NCI-H1048 (cell line): ENCODE measurements around the gene FZD10.

Experiments used
- DNase-seq: peaks from one replicate; lab custom pipeline; 2025; lab: John Stamatoyannopoulos, UW

The FZD10 gene

GRCh38 chr12:130131801-130132200 is 30.5 kb upstream of the FZD10 start:
- no peak for DNase-seq

GRCh38 chr12:130132831-130133511 is 29.3 kb upstream of the FZD10 start:
- DNase-seq, result no peak

GRCh38 chr12:130133851-130134562 is 28.3 kb upstream of the FZD10 start:
- DNase-seq, result no peak

GRCh38 chr12:130134563-130134915 is 27.7 kb upstream of the FZD10 start:
- DNase-seq, result no peak

- no peak for DNase-seq
Observed at GRCh38 chr12:130136509-130137039, 25.7 kb upstream of the FZD10 start.

GRCh38 chr12:130137040-130138018 is 24.9 kb upstream of the FZD10 start:
- DNase-seq, result no peak

- no peak for DNase-seq
Observed at GRCh38 chr12:130138478-130138877, 23.8 kb upstream of the FZD10 start.

- no peak for DNase-seq
Observed at GRCh38 chr12:130139567-130140421, 22.5 kb upstream of the FZD10 start.

- DNase-seq, result no peak
Observed at GRCh38 chr12:130141105-130141504, 21.2 kb upstream of the FZD10 start.

GRCh38 chr12:130141901-130142683 is 20.2 kb upstream of the FZD10 start:
- no peak for DNase-seq

- no peak for DNase-seq
Observed at GRCh38 chr12:130142736-130143135, 19.5 kb upstream of the FZD10 start.

- no peak for DNase-seq
Observed at GRCh38 chr12:130143136-130143535, 19.1 kb upstream of the FZD10 start.

GRCh38 chr12:130144256-130144655 is 18.0 kb upstream of the FZD10 start:
- no peak for DNase-seq

GRCh38 chr12:130145731-130146130 is 16.5 kb upstream of the FZD10 start:
- DNase-seq, result no peak

GRCh38 chr12:130146176-130146931 is 15.9 kb upstream of the FZD10 start:
- DNase-seq, result no peak

GRCh38 chr12:130147875-130148596 is 14.2 kb upstream of the FZD10 start:
- DNase-seq, result no peak

GRCh38 chr12:130151846-130152245 is 10.4 kb upstream of the FZD10 start:
- DNase-seq, result no peak

GRCh38 chr12:130152386-130152785 is 9.9 kb upstream of the FZD10 start:
- DNase-seq, result no peak

- DNase-seq, result no peak
Observed at GRCh38 chr12:130153803-130154202, 8.5 kb upstream of the FZD10 start.
